CD4-positive, alpha-beta T cell (primary cell): ENCODE data around the gene PTPRO. TPM values are rescaled to one million over a fixed set of nuclear protein-coding genes. Genes with fewer than 3 reads are reported as not detected.

Experiments
- ATAC-seq: fragments of 200-7000 bp; cut with Tn5 transposase; one replicate; pipeline ENCODE4 v1.10.0; 2022; ENCODE audit warnings: mild to moderate bottlenecking; ENCODE audit not compliant: poor library complexity
- CTCF ChIA-PET: fragments of 350-600 bp; sonication (Branson Sonifier 250); formaldehyde crosslinking; loops from one replicate; lab custom pipeline; 2021; ENCODE audit warnings: antibody characterized with exemption, inconsistent platforms; lab: Charles Lee
- POLR2A ChIA-PET: fragments of 350-600 bp; sonication (Branson Sonifier 250); formaldehyde crosslinking; loops from one replicate; lab custom pipeline; 2021; ENCODE audit warnings: antibody characterized with exemption, inconsistent platforms; lab: Charles Lee
- DNase-seq, 14 experiments: peaks; one replicate each; pipeline ENCODE4 v3.0.0-alpha.2; 2013 to 2020; ENCODE audit warnings: mixed read lengths in 2 of 14
- H3K27ac ChIP-seq, 2 donors: one replicate each; pipeline versions ENCODE4 v1.5.1 to v1.7.0; 2013; ENCODE audit warnings: low read length in 2 of 2, low read depth in 1 of 2, mild to moderate bottlenecking in 1 of 2
- H3K27me3 ChIP-seq, 2 experiments: 1 replicate in 1 of 2; 2 replicates in 1 of 2; pipeline versions ENCODE4 v1.6.1 to v1.7.0; 2013; ENCODE audit warnings: low read length in 2 of 2, control low read depth in 1 of 2, mild to moderate bottlenecking in 1 of 2, moderate library complexity in 1 of 2; ENCODE audit not compliant: insufficient read depth in 2 of 2, control insufficient read depth in 1 of 2
- H3K36me3 ChIP-seq: one replicate; pipeline ENCODE4 v1.6.1; 2013; ENCODE audit warnings: low read length, control low read depth; ENCODE audit not compliant: insufficient read depth
- H3K4me1 ChIP-seq: one replicate; pipeline ENCODE4 v1.6.1; 2013; ENCODE audit warnings: low read length, control low read depth; ENCODE audit not compliant: insufficient read depth
- H3K4me3 ChIP-seq: one replicate; pipeline ENCODE4 v1.5.1; 2013; ENCODE audit warnings: mild to moderate bottlenecking, low read length, moderate library complexity
- H3K9me3 ChIP-seq, 2 experiments: 1 replicate in 1 of 2; 2 replicates in 1 of 2; pipeline versions ENCODE4 v1.6.1 to v1.7.0; 2013; ENCODE audit warnings: low read length in 2 of 2, mild to moderate bottlenecking in 2 of 2, control low read depth in 1 of 2, moderate library complexity in 1 of 2; ENCODE audit not compliant: control insufficient read depth in 1 of 2, insufficient read depth in 1 of 2
- H3K27ac Mint-ChIP-seq: one replicate; pipeline ENCODE4 v1.8.0; 2020; ENCODE audit warnings: mixed read lengths
- H3K27me3 Mint-ChIP-seq: one replicate; pipeline ENCODE4 v1.8.0; 2021; ENCODE audit warnings: mixed read lengths
- H3K36me3 Mint-ChIP-seq: one replicate; pipeline ENCODE4 v1.8.0; 2021; ENCODE audit warnings: low read depth, mixed read lengths
- H3K4me1 Mint-ChIP-seq: one replicate; pipeline ENCODE4 v1.8.0; 2021; ENCODE audit warnings: low read depth, mixed read lengths
- H3K4me3 Mint-ChIP-seq: one replicate; pipeline ENCODE4 v1.8.0; 2020; ENCODE audit warnings: mild to moderate bottlenecking, mixed read lengths
- H3K9me3 Mint-ChIP-seq: one replicate; pipeline ENCODE4 v1.8.0; 2020; ENCODE audit warnings: mixed read lengths
- intact Hi-C, 2 experiments: fragments of 100-400 bp; cut with DNase I in 1 of 2; cut with micrococcal nuclease in 1 of 2; formaldehyde crosslinking; loops; one replicate each; pipeline versions ENCODE4 v1.15.1 to v1.9.0; 2023 to 2025; cut with DNase I, micrococcal nuclease
- total RNA-seq, 174 experiments: library from RNA in 2 of 174; stranded (reverse) in 2 of 174; gene quantifications; one replicate each; pipeline ENCODE4 v1.2.3 and lab custom pipeline; 2021 to 2026
- TF ChIP-seq, protein P1 (sequence below): fragments of 200-600 bp; IDR thresholded peaks from one replicate; pipeline ENCODE4 v1.8.0; 2022; ENCODE audit warnings: antibody characterized with exemption, mild to moderate bottlenecking

The PTPRO gene
- total RNA-seq, 2 experiments from 2014 or later: 2.1 to 2.8 TPM

- Mint-ChIP-seq H3K4me1 (no peaks in the 10 kb centered on the region), H3K36me3 (no peaks in the 10 kb centered on the region), H3K27me3 (peaks cover 16% of the 10 kb centered on the region), H3K4me3 (no peak overlapping the region), H3K27ac (no peak overlapping the region), H3K9me3 (no peaks in the 10 kb centered on the region)
- Histone ChIP-seq H3K9me3 (no peaks in the 10 kb centered on the region), H3K27ac (no peak overlapping the region), H3K27me3 (no peaks in the 10 kb centered on the region), H3K4me1 (no peaks in the 10 kb centered on the region), H3K36me3 (no peaks in the 10 kb centered on the region), H3K4me3 (no peak overlapping the region)
- TF ChIP-seq, protein P1, sequence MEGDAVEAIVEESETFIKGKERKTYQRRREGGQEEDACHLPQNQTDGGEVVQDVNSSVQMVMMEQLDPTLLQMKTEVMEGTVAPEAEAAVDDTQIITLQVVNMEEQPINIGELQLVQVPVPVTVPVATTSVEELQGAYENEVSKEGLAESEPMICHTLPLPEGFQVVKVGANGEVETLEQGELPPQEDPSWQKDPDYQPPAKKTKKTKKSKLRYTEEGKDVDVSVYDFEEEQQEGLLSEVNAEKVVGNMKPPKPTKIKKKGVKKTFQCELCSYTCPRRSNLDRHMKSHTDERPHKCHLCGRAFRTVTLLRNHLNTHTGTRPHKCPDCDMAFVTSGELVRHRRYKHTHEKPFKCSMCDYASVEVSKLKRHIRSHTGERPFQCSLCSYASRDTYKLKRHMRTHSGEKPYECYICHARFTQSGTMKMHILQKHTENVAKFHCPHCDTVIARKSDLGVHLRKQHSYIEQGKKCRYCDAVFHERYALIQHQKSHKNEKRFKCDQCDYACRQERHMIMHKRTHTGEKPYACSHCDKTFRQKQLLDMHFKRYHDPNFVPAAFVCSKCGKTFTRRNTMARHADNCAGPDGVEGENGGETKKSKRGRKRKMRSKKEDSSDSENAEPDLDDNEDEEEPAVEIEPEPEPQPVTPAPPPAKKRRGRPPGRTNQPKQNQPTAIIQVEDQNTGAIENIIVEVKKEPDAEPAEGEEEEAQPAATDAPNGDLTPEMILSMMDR: no peak
- DNase-seq (no peak), ATAC-seq (no peak)
- ChIA-PET POLR2A (no interaction called here), CTCF (no interaction called here)
- intact Hi-C loops: no loop called here
These were observed 83.3 kb downstream of the PTPRO start for GRCh38 chr12:15405606-15406005.

- intact Hi-C loops: no loop called here
- H3K36me3 ChIP-seq: no peaks in the 10 kb centered on the region
- H3K4me3 ChIP-seq: no peak overlapping the region
- no peaks in the 10 kb centered on the region for H3K9me3 ChIP-seq
- H3K4me1 ChIP-seq: no peaks in the 10 kb centered on the region
- no peak overlapping the region for H3K27ac ChIP-seq
- peaks cover 16% of the 10 kb centered on the region for H3K27me3 Mint-ChIP-seq
- ATAC-seq: no peak
- POLR2A ChIA-PET: no interaction called here
- H3K9me3 Mint-ChIP-seq: no peaks in the 10 kb centered on the region
- H3K27me3 ChIP-seq: no peaks in the 10 kb centered on the region
- no peaks in the 10 kb centered on the region for H3K4me1 Mint-ChIP-seq
- no peaks in the 10 kb centered on the region for H3K36me3 Mint-ChIP-seq
- TF ChIP-seq, protein P1: no peak
- H3K4me3 Mint-ChIP-seq: no peak overlapping the region
- no peak for DNase-seq
- no peak overlapping the region for H3K27ac Mint-ChIP-seq
- CTCF ChIA-PET: no interaction called here
These were observed 84.7 kb downstream of the PTPRO start for GRCh38 chr12:15407025-15407424.

DNA sequence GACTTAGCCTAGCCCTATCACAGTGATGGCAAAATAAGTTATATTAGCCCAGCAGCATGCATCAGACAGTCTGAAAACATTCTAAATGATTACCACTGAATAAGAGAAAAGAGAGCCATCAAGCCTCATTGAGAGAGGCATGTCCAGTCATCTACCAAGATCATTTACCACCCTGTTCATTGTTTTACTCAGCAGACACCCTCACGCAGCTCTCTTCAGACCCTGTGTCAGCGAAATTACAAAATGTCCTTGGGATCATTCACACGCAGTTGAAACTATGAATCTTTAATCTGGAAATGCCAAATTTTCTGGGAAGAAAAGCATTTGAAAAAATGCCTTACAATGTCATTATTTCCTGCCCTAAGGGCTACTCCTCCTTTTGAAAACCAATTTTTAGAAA lies 89.5 kb downstream of the PTPRO start:
- no peaks in the 10 kb centered on the region for H3K36me3 ChIP-seq
- ChIA-PET CTCF (no interaction called here), POLR2A (no interaction called here)
- TF ChIP-seq, protein P1: no peak
- intact Hi-C loops: no loop called here
- H3K4me1 ChIP-seq: no peaks in the 10 kb centered on the region
- Mint-ChIP-seq H3K27me3 (peaks cover 21% of the 10 kb centered on the region), H3K4me3 (no peak overlapping the region), H3K9me3 (no peaks in the 10 kb centered on the region), H3K27ac (no peak overlapping the region), H3K36me3 (no peaks in the 10 kb centered on the region), H3K4me1 (no peaks in the 10 kb centered on the region)
- H3K27ac ChIP-seq: no peak overlapping the region
- DNase-seq (no peak), ATAC-seq (no peak)
- peaks cover 3 to 7% of the 10 kb centered on the region in 2 experiments for H3K27me3 ChIP-seq
- no peak overlapping the region for H3K4me3 ChIP-seq
- H3K9me3 ChIP-seq: no peaks in the 10 kb centered on the region
